ENCODE data around the gene DLEU7. TPM values are rescaled to one million over a fixed set of nuclear protein-coding genes. Genes with fewer than 3 reads are reported as not detected.

The DLEU7 gene
- total RNA-seq, 1 experiment from 2014 or later, result 1.5 TPM

GRCh38 chr13:50855681-50856080 is 12.2 kb upstream of the DLEU7 start:
- Histone ChIP-seq H3K23me2 (ENCODE audit: insufficient read length, low read depth, low read length, poor library complexity, severe bottlenecking) (no peaks in the 10 kb centered on the region), H3K27me3 (ENCODE audit: insufficient read depth, low read length) (no peaks in the 10 kb centered on the region), H3K9me3 (ENCODE audit: control insufficient read depth, low read depth, low read length) (no peaks in the 10 kb centered on the region), H3K56ac (ENCODE audit: insufficient read length, low read depth, low read length) (no peak overlapping the region), H3K4me1 (ENCODE audit: insufficient read depth, low read length) (no peaks in the 10 kb centered on the region), H3K4ac (ENCODE audit: low read depth, low read length) (no peak overlapping the region), H3K9ac (ENCODE audit: extremely low read depth, insufficient read length, low read length) (no peak overlapping the region), H3K4me2 (ENCODE audit: insufficient read depth, insufficient read length, low read length) (no peak overlapping the region), H3K79me2 (ENCODE audit: insufficient read depth, low read length) (no peaks in the 10 kb centered on the region), H3K79me1 (ENCODE audit: insufficient read depth, low read depth, low read length, poor library complexity, severe bottlenecking) (no peaks in the 10 kb centered on the region), H2BK12ac (ENCODE audit: insufficient read length, low read depth, low read length) (no peak overlapping the region), H2BK20ac (ENCODE audit: low read depth, low read length, poor library complexity, severe bottlenecking) (no peak overlapping the region), H3K18ac (ENCODE audit: insufficient read length, low read depth, low read length) (no peak overlapping the region), H4K20me1 (ENCODE audit: control insufficient read depth, insufficient read depth, insufficient read length) (no peaks in the 10 kb centered on the region), H2BK15ac (ENCODE audit: low read depth, low read length) (no peak overlapping the region), H3T11ph (ENCODE audit: low read length) (no peak overlapping the region), H3K23ac (ENCODE audit: insufficient read length, low read depth, low read length) (no peak overlapping the region), H2BK120ac (ENCODE audit: low read depth, low read length, poor library complexity, severe bottlenecking) (no peak overlapping the region), H2BK5ac (ENCODE audit: insufficient read length, low read length) (no peak overlapping the region), H2AFZ (ENCODE audit: low read length) (no peak overlapping the region), H3K14ac (ENCODE audit: insufficient read depth, low read length) (no peak overlapping the region), H4K8ac (replicated peaks; ENCODE audit: insufficient read length, low read depth, low read length) (no peak overlapping the region), H4K91ac (ENCODE audit: insufficient read length, low read depth, low read length) (no peak overlapping the region), H2AK5ac (ENCODE audit: insufficient read length, low read length) (no peak overlapping the region), H3K27ac (ENCODE audit: insufficient read length, low read depth, low read length) (no peak overlapping the region), H4K5ac (ENCODE audit: insufficient read length, low read depth, low read length) (no peak overlapping the region)
- peak overlapping the region in 1 of 3 experiments; percentile 30; a peak in 1 of 7 replicates for H3K27ac Mint-ChIP-seq
- no peak overlapping the region for H3K4me3 Mint-ChIP-seq
- H3K27me3 Mint-ChIP-seq (ENCODE audit: low read depth), result peaks cover 12% of the 10 kb centered on the region
- H3K4me1 Mint-ChIP-seq, result peaks cover 6 to 10% of the 10 kb centered on the region in 2 experiments; a peak in 3 of 4 replicates
- no CpG with 5 or more reads among the region's 2 CpGs for WGBS (ENCODE audit: extremely low coverage, insufficient read length, low lambda C conversion rate)
- peaks cover 26 to 35% of the 10 kb centered on the region in 2 experiments for H3K9me3 Mint-ChIP-seq
- H3K36me3 Mint-ChIP-seq (ENCODE audit: insufficient read depth in 1 of 3, low read depth in 3 of 3), result peaks cover 13 to 30% (median 18%) of the 10 kb centered on the region in 3 experiments
- DNase-seq, result no peak
- no peak for TF ChIP-seq CTCF (conservative IDR thresholded peaks at IDR 0.05)

All from H9 (cell line).